Measurements from ENCODE around the gene BPIFB3.
"Not testable (repeated sequence)": the region's sequence is repeated elsewhere in the genome, so short reads cannot be mapped to it uniquely, and the experiment has no call there.

The BPIFB3 gene

GRCh38 chr20:33104336-33104735 is 50.6 kb downstream of the BPIFB3 start:
- H3K4me3 Mint-ChIP-seq: no peak overlapping the region
- ATAC-seq (replicated peaks): no peak
- H3K9me3 Mint-ChIP-seq: no peaks in the 10 kb centered on the region
- no peaks in the 10 kb centered on the region for H3K36me3 Mint-ChIP-seq (ENCODE audit: insufficient read depth)
- peaks cover 5 to 24% of the 10 kb centered on the region in 2 donors for H3K27me3 Mint-ChIP-seq
- H3K27ac Mint-ChIP-seq: no peak overlapping the region
- H3K4me1 Mint-ChIP-seq (ENCODE audit: low read depth in 2 of 2): no peaks in the 10 kb centered on the region
- DNase-seq: no peak

DNA sequence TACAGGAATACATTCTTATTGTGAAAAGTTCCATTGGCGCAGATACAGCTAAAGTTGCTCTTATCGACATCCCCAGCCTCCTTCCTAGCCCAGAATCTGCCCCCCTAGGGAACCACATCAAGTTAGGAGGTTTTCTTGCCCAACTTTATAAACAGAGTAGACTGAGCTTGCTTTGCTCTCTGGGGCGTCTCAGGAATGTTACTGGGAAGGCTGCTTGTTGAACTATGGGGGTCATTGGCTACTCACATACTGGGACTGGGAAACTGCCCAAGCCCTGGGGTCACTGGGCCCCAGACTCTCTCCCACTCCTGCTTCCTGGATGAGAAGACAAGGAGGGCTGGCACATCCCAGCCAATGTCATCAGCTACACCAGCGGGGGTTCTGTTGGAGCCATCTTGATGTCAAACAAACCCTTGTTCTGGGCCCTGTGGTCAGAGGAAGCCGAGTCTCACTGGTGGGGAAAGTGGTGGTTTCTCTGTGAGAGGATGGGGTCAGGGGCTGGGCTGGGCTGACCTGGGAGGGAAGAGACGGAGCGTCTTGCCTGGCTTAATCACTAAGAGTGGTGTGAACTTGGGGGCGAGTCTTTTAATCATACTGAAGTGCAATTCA is 51.7 kb downstream of the BPIFB3 start:
- Mint-ChIP-seq H3K9me3 (no peaks in the 10 kb centered on the region), H3K4me1 (ENCODE audit: low read depth in 2 of 2) (no peaks in the 10 kb centered on the region), H3K4me3 (no peak overlapping the region), H3K27me3 (peaks cover 5 to 17% of the 10 kb centered on the region in 2 donors), H3K36me3 (ENCODE audit: insufficient read depth) (no peaks in the 10 kb centered on the region), H3K27ac (no peak overlapping the region)
- no peak for DNase-seq
- no peak for ATAC-seq (replicated peaks)

DNA sequence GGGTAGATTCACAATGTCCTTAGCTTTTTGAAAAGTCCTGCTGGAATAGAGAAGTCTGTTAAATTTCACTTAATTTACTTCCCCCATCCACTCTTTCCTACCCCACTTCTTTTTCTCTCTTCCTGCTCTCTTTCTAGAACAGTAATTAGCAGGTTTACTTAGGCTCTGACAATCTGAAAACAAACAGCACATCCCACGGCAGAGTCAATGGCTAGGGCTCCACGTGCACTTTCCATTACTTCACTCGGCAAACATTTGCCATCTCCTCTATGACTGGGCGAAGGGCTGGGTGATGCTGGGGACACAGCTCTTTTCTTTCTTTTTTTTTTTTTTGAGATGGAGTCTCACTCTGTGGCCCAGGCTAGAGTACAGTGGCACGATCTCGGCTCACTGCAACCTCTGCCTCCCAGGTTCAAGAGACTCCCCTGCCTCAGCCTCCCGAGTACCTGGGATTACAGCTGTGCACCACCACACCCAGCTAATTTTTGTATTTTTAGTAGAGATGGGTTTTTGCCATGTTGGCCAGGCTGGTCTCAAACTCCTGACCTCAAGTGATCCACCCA is 52.4 kb downstream of the BPIFB3 start:
- not testable (repeated sequence) for H3K36me3 Mint-ChIP-seq (ENCODE audit: insufficient read depth)

DNA sequence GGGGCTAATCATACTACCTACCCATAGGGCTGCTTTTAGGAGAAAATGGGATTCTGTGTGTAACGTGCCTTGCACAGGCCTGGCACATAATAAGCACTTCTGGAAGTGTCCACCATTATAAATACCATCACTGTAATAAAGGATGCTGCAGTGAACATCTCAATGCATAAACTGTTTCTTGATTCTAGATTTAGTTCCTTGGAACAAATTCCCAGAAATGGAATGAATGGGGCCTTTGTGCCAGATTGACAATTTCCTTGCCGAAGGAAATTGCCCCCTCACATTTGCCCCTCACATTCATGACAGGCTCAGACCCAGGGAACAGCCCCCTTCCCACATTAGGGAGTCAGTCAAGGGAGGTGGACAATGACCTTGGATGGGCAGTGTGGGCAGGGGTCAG is 55.0 kb downstream of the BPIFB3 start:
- no peak for ATAC-seq (replicated peaks)
- no peak overlapping the region for H3K27ac Mint-ChIP-seq
- peaks cover 0 to 10% of the 10 kb centered on the region in 2 donors for H3K27me3 Mint-ChIP-seq
- no peaks in the 10 kb centered on the region for H3K4me1 Mint-ChIP-seq (ENCODE audit: low read depth in 2 of 2)
- H3K36me3 Mint-ChIP-seq (ENCODE audit: insufficient read depth): peaks cover 2% of the 10 kb centered on the region
- H3K4me3 Mint-ChIP-seq: no peak overlapping the region
- no peak for DNase-seq
- H3K9me3 Mint-ChIP-seq: no peaks in the 10 kb centered on the region

More for the DNA sequence above, 52.4 kb downstream of the BPIFB3 start:
- DNase-seq; H3K4me3 Mint-ChIP-seq; H3K9me3 Mint-ChIP-seq; H3K4me1 Mint-ChIP-seq (ENCODE audit: low read depth in 2 of 2); H3K27ac Mint-ChIP-seq; ATAC-seq (replicated peaks): not testable (repeated sequence)
- peaks cover 5 to 17% of the 10 kb centered on the region in 2 donors for H3K27me3 Mint-ChIP-seq

DNA sequence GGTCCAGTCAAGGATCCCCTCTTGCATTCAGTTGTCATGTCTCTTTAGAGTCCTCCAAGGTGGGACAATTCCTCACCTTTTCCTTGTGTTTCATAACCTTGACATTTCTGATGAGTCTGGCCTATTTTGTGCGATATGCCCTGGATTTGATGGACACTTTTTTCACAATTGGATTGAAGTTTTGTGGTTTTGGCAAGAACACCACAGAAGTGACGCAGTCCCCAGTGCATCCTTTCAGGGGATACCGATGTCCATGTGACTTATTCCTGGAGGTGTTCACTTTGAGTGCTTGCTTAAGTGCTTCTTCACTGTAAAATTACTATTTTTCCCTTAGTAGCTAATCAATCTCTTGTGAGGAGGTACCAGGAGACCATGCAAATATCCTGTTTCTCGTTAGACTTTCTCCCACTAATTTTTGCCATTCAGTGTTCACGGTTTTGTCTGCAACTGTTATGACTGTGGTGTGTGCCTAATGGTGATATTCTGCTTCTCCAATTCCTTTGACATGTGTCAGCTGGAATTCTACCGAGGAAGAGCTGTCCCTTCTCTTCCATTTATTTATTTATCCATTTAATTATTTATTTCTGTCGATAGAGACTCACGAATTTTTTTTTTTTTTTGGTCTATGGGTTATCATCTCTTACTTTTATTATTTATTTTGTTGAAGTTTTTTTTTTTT is 56.6 kb downstream of the BPIFB3 start:
- Mint-ChIP-seq H3K27me3 (peaks cover 10 to 24% of the 10 kb centered on the region in 2 donors), H3K9me3 (no peaks in the 10 kb centered on the region), H3K4me1 (ENCODE audit: low read depth in 2 of 2) (no peaks in the 10 kb centered on the region), H3K36me3 (ENCODE audit: insufficient read depth) (peaks cover 2% of the 10 kb centered on the region), H3K4me3 (no peak overlapping the region), H3K27ac (no peak overlapping the region)
- ATAC-seq (replicated peaks) (no peak), DNase-seq (no peak)

DNA sequence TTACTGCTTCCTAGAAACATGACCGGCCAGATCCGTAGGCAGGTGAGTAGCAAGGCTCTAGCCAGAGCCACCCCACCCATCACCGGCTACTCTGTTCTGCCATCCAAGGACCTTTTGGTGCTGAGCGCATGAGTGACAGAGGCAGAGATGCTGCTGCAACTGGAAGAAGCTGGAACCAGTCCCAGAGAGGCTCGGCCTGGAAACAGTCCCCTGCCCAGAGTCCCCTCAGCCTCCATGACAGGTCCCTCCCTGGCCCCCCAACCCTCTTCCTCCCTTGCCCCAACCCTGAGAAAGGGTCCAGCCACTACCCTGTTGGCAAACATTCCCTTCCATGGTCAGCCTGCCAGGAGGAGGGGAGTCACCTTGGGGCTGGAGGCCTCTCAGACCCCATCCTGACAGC is 57.6 kb downstream of the BPIFB3 start:
- H3K27me3 Mint-ChIP-seq: peaks cover 10 to 24% of the 10 kb centered on the region in 2 donors
- H3K9me3 Mint-ChIP-seq: no peaks in the 10 kb centered on the region
- no peak overlapping the region for H3K4me3 Mint-ChIP-seq
- H3K36me3 Mint-ChIP-seq (ENCODE audit: insufficient read depth): peaks cover 2% of the 10 kb centered on the region
- ATAC-seq (replicated peaks): no peak
- no peak for DNase-seq
- no peaks in the 10 kb centered on the region for H3K4me1 Mint-ChIP-seq (ENCODE audit: low read depth in 2 of 2)
- no peak overlapping the region for H3K27ac Mint-ChIP-seq

GRCh38 chr20:33112547-33113386 is 59.1 kb downstream of the BPIFB3 start:
- no peaks in the 10 kb centered on the region for H3K9me3 Mint-ChIP-seq
- no peak for DNase-seq
- H3K27me3 Mint-ChIP-seq: peaks cover 10 to 24% of the 10 kb centered on the region in 2 donors
- no peak for ATAC-seq (replicated peaks)
- H3K4me1 Mint-ChIP-seq (ENCODE audit: low read depth in 2 of 2): no peaks in the 10 kb centered on the region
- no peak overlapping the region for H3K4me3 Mint-ChIP-seq
- peaks cover 2% of the 10 kb centered on the region for H3K36me3 Mint-ChIP-seq (ENCODE audit: insufficient read depth)
- no peak overlapping the region for H3K27ac Mint-ChIP-seq

GRCh38 chr20:33113387-33113908 is 59.7 kb downstream of the BPIFB3 start:
- Mint-ChIP-seq H3K27me3 (peaks cover 10 to 24% of the 10 kb centered on the region in 2 donors), H3K27ac (no peak overlapping the region), H3K4me3 (no peak overlapping the region), H3K9me3 (no peaks in the 10 kb centered on the region), H3K4me1 (ENCODE audit: low read depth in 2 of 2) (no peaks in the 10 kb centered on the region), H3K36me3 (ENCODE audit: insufficient read depth) (peaks cover 2% of the 10 kb centered on the region)
- ATAC-seq (replicated peaks): no peak
- no peak for DNase-seq

GRCh38 chr20:33115501-33115900 is 61.8 kb downstream of the BPIFB3 start:
- not testable (repeated sequence) for H3K4me3 Mint-ChIP-seq; DNase-seq; H3K9me3 Mint-ChIP-seq; ATAC-seq (replicated peaks); H3K4me1 Mint-ChIP-seq (ENCODE audit: low read depth in 2 of 2); H3K36me3 Mint-ChIP-seq (ENCODE audit: insufficient read depth); H3K27ac Mint-ChIP-seq
- H3K27me3 Mint-ChIP-seq: peaks cover 10 to 24% of the 10 kb centered on the region in 2 donors

DNA sequence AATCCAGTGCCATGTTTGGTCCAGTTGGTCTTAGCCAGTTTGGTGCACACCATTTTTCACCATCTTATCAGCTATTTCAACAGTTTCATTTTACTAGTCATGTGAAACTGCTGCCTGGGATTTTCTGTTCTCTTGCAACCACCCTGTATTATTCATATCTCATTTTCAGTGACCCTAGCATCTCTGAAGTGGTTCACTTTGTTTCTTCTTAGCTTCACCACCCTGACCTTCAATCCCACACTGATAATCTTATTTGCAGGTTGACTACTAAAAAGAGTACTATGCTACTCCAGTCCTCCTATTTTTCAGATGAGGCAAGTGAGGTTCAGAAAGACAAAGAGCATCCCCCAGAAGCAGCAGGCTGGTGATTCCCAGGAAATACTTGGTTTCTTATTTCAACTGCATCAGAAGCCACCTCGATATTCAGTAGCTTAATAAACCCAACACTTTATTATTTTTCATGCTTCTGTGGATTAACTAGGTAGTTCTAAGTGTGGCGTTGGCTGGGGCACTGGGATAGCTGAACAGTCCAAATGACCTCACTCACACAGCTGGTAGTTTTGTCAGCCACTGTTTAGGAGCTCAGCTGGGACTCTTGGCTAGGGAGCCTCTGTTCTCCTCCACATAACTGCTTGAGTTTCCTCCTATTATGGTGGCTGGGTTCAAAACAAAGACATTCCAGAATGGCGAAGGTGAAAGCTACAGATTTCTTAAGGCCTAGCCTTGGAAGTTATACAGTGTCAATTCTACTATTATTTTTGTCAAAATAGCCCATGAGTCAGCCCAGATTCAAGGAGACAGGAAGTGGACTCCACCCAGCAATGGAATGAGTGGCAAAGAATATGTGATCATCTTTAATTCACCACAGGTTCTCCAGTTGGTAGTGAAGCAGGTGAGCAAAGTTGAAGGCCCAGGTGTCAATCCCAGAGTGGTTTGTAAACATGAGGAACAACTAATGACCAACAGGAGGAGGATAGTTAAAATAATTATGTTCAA is 66.3 kb downstream of the BPIFB3 start:
- no peak for DNase-seq
- H3K4me1 Mint-ChIP-seq (ENCODE audit: low read depth in 2 of 2): peaks cover 0 to 3% of the 10 kb centered on the region in 2 donors
- no peak overlapping the region for H3K4me3 Mint-ChIP-seq
- H3K36me3 Mint-ChIP-seq (ENCODE audit: insufficient read depth): no peaks in the 10 kb centered on the region
- no peak for ATAC-seq (replicated peaks)
- H3K9me3 Mint-ChIP-seq: no peaks in the 10 kb centered on the region
- H3K27me3 Mint-ChIP-seq: peaks cover 19 to 32% of the 10 kb centered on the region in 2 donors
- H3K27ac Mint-ChIP-seq: no peak overlapping the region

DNA sequence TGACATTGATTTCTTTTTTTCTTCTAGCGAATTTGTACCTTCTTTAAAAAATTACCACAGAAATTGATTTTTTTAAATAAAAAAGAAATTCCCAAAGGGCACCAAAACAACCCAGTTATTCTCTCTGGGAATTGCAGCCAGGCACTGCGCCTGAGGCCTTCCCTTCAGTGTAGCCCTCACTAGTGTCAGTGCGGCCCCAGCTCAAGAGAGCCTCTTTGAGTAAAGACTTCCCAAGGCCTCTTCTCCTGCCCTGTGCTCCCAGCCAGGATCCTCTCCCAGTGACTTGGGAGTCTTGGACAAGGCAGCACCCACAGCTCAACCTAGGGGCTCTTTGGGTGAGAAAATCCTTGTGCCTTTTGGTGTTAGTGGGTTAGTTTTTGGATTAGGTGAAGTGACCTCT is 67.2 kb downstream of the BPIFB3 start:
- ATAC-seq (replicated peaks) (no peak), DNase-seq (no peak)
- H3K27me3 Mint-ChIP-seq: peaks cover 27 to 41% of the 10 kb centered on the region in 2 donors
- peaks cover 0 to 3% of the 10 kb centered on the region in 2 donors for H3K4me1 Mint-ChIP-seq (ENCODE audit: low read depth in 2 of 2)
- no peaks in the 10 kb centered on the region for H3K36me3 Mint-ChIP-seq (ENCODE audit: insufficient read depth)
- no peaks in the 10 kb centered on the region for H3K9me3 Mint-ChIP-seq
- no peak overlapping the region for H3K27ac Mint-ChIP-seq
- no peak overlapping the region for H3K4me3 Mint-ChIP-seq

DNA sequence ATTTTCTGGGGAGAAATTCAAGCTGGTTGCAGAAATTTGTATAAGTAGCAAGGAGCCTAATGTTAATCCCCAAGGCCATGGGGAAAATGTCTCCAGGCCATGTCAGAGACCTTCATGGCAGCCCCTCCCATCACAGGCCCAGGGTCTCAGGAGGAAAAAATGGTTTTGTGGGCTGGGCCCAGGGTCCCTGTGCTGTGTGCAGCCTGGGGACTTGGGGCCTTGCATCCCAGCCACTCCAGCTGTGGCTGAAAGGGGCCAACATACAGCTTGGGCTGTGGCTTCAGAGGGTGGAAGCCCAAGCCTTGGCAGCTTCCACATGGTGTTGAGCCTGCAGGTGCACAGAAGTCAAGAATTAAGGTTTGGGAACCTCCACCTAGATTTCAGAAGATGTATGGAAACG is 68.6 kb downstream of the BPIFB3 start:
- H3K27me3 Mint-ChIP-seq: peaks cover 30 to 50% of the 10 kb centered on the region in 2 donors
- not testable (repeated sequence) for H3K36me3 Mint-ChIP-seq (ENCODE audit: insufficient read depth); ATAC-seq (replicated peaks); H3K4me3 Mint-ChIP-seq; H3K4me1 Mint-ChIP-seq (ENCODE audit: low read depth in 2 of 2); DNase-seq; H3K9me3 Mint-ChIP-seq; H3K27ac Mint-ChIP-seq

Data from effector memory CD8-positive, alpha-beta T cell (primary cell).